ENCODE data around the gene EML4.
"Not testable (repeated sequence)": the region's sequence is repeated elsewhere in the genome, so short reads cannot be mapped to it uniquely, and the experiment has no call there.

Gene EML4

GRCh38 chr2:42254186-42254895 lies 85.2 kb downstream of the EML4 start:
- no peak for DNase-seq (ENCODE audit: low read depth)

GRCh38 chr2:42256505-42256904 lies 87.4 kb downstream of the EML4 start:
- DNase-seq (ENCODE audit: low read depth) = no peak

- no peak for DNase-seq (ENCODE audit: low read depth)
Measured at GRCh38 chr2:42261518-42262195, 92.5 kb downstream of the EML4 start.

GRCh38 chr2:42266236-42266635 lies 97.1 kb downstream of the EML4 start:
- no peak for DNase-seq (ENCODE audit: low read depth)

GRCh38 chr2:42267530-42267929 lies 98.4 kb downstream of the EML4 start:
- DNase-seq (ENCODE audit: low read depth) = no peak

- DNase-seq (ENCODE audit: low read depth) = no peak
Measured at GRCh38 chr2:42268528-42269151, 99.5 kb downstream of the EML4 start.

- no peak for DNase-seq (ENCODE audit: low read depth)
Measured at GRCh38 chr2:42270757-42271156, 101.6 kb downstream of the EML4 start.

GRCh38 chr2:42271246-42271645 lies 102.1 kb downstream of the EML4 start:
- DNase-seq (ENCODE audit: low read depth) = not testable (repeated sequence)

- no peak for DNase-seq (ENCODE audit: low read depth)
Measured at GRCh38 chr2:42274863-42275262, 105.7 kb downstream of the EML4 start.

GRCh38 chr2:42281416-42282081 lies 112.4 kb downstream of the EML4 start:
- no peak for DNase-seq (ENCODE audit: low read depth)

GRCh38 chr2:42284019-42284418 lies 114.9 kb downstream of the EML4 start:
- no peak for DNase-seq (ENCODE audit: low read depth)

- DNase-seq (ENCODE audit: low read depth) = no peak
Measured at GRCh38 chr2:42286268-42286946, 117.3 kb downstream of the EML4 start.

GRCh38 chr2:42288811-42289210 lies 119.7 kb downstream of the EML4 start:
- no peak for DNase-seq (ENCODE audit: low read depth)

- no peak for DNase-seq (ENCODE audit: low read depth)
Measured at GRCh38 chr2:42289222-42289621, 120.1 kb downstream of the EML4 start.

- DNase-seq (ENCODE audit: low read depth) = no peak
Measured at GRCh38 chr2:42290005-42290404, 120.9 kb downstream of the EML4 start.

GRCh38 chr2:42293019-42293418 lies 123.9 kb downstream of the EML4 start:
- DNase-seq (ENCODE audit: low read depth) = no peak

GRCh38 chr2:42296226-42296625 lies 127.1 kb downstream of the EML4 start:
- no peak for DNase-seq (ENCODE audit: low read depth)

GRCh38 chr2:42297322-42297936 lies 128.3 kb downstream of the EML4 start:
- no peak for DNase-seq (ENCODE audit: low read depth)

GRCh38 chr2:42298132-42298531 lies 129.0 kb downstream of the EML4 start:
- DNase-seq (ENCODE audit: low read depth) = no peak

- DNase-seq (ENCODE audit: low read depth) = no peak
Measured at GRCh38 chr2:42298996-42299754, 130.0 kb downstream of the EML4 start.

GRCh38 chr2:42300527-42300926 lies 131.4 kb downstream of the EML4 start:
- no peak for DNase-seq (ENCODE audit: low read depth)

Data from activated T-helper 1 cell treated with Interleukin-2 at 50 U/mL for 16 hours (primary cell).